Upper lobe of left lung (tissue), 6 donors: ENCODE measurements around the gene COL18A1. TPM values are rescaled to one million over a fixed set of nuclear protein-coding genes. Genes with fewer than 3 reads are reported as not detected.
"Not testable (repeated sequence)": the region's sequence is repeated elsewhere in the genome, so short reads cannot be mapped to it uniquely, and the experiment has no call there.

Experiments used
- ATAC-seq, 2 donors: fragments of 200-7000 bp; cut with Tn5 transposase; one replicate each; pipeline ENCODE4 v1.9.1; 2022; ENCODE audit warnings: mild to moderate bottlenecking in 2 of 2, moderate library complexity in 2 of 2; ENCODE audit not compliant: low FRiP score in 2 of 2
- DNase-seq, 2 donors: peaks; one replicate each; pipeline ENCODE4 v3.0.0-alpha.2; 2019 to 2020
- H3K27ac ChIP-seq, 4 donors: fragments of 200-600 bp; sonication (generic); one replicate each; pipeline ENCODE4 v1.5.1; 2016 to 2019
- H3K27me3 ChIP-seq, 4 donors: fragments of 200-600 bp; sonication (generic); one replicate each; pipeline ENCODE4 v1.5.1; 2017 to 2019
- H3K36me3 ChIP-seq, 4 donors: fragments of 200-600 bp; sonication (generic); one replicate each; pipeline ENCODE4 v1.5.1; 2016 to 2019
- H3K4me1 ChIP-seq, 4 donors: fragments of 200-600 bp; sonication (generic); one replicate each; pipeline ENCODE4 v1.5.1; 2018 to 2019
- H3K4me3 ChIP-seq, 4 donors: fragments of 200-600 bp; sonication (generic); one replicate each; pipeline ENCODE4 v1.5.1; 2017 to 2019; ENCODE audit warnings: mild to moderate bottlenecking in 2 of 4, moderate library complexity in 1 of 4
- H3K9me3 ChIP-seq, 4 donors: fragments of 200-600 bp; sonication (generic); one replicate each; pipeline ENCODE4 v1.5.1; 2018 to 2019
- CTCF ChIP-seq, 6 experiments: fragments of 450-650 bp in 4 of 6; fragments of 200-600 bp in 2 of 6; sonication (generic) in 2 of 6; IDR thresholded peaks; one replicate each; pipeline ENCODE4 v1.5.1; 2016 to 2019; ENCODE audit warnings: antibody characterized with exemption in 6 of 6
- EP300 ChIP-seq, 4 donors: sonication (generic); formaldehyde crosslinking; IDR thresholded peaks; one replicate each; pipeline ENCODE4 v1.5.1; 2017; ENCODE audit warnings: antibody characterized with exemption in 4 of 4, control low read depth in 2 of 4
- POLR2A ChIP-seq, 4 donors: fragments of 450-650 bp; IDR thresholded peaks; one replicate each; pipeline ENCODE4 v1.5.1; 2016 to 2017; ENCODE audit warnings: antibody characterized with exemption in 4 of 4, mild to moderate bottlenecking in 2 of 4
- POLR2AphosphoS5 ChIP-seq, 2 donors: sonication (generic); formaldehyde crosslinking; IDR thresholded peaks; one replicate each; pipeline ENCODE4 v1.5.1; 2017; ENCODE audit warnings: antibody characterized with exemption in 2 of 2
- WGBS, 2 donors: methylation state at CpG; one replicate each; pipeline ENCODE4 v1.1.5; 2017 to 2018; 5-methylcytosine and 5-hydroxymethylcytosine counted together
- total RNA-seq, 6 donors: library from RNA; depleted of rRNA in 4 of 6; stranded (reverse); fragments of >200 nt in 4 of 6; gene quantifications; one replicate each; pipeline versions ENCODE4 v1.1.0 to v1.2.1, GENCODE V29; 2016 to 2021
- donor health status: DM: no; HTN: no; CAD: no; lungs with moderate emphysema.
- donor health status: DM: no; HTN: yes; CAD: no; lungs with severe emphysema.

COL18A1 gene
- total RNA-seq, 6 donors from 2014 or later = 34.5 to 138 (median 70.5) TPM

DNA sequence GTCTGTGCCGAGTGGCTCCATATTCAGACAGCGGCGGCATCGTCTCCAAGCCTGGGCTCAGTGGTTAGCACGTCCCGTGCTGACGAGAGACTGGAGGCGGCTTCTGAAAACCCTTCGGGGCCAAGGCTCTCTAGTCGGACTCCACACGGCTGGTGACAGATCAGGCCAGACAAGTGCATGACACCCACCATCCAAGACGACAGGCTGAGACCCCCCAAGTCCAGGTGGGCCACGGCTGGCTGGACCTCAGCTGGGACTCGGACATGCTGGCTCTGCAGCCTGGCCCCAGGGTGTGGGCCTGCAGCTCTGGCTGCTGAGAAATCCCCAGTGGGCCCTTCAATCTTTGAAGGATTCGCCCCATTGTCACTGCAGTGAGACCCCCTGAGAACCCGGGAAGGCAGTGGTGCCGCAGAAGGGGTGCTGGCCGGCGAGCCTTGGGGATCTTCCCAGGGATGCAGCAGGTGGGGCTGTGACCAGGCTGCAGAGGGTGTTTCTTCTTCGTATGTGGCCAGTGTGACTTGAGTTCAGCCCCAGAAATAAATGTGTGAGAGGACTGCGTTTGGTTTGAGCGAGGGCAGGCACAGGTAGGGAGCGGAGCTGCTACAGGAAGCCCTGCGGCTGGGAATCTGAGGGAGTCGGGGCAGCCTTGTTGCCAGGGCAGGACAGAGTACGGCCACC is 153.2 kb downstream of the COL18A1 start:
- peak in 1 of 2 donors; percentile 19 for DNase-seq
- no peak overlapping the region for H3K4me3 ChIP-seq
- TF ChIP-seq POLR2AphosphoS5 (IDR thresholded peaks at IDR 0.05) (no peak), CTCF (IDR thresholded peaks at IDR 0.05) (no peak), POLR2A (IDR thresholded peaks at IDR 0.05) (no peak), EP300 (IDR thresholded peaks at IDR 0.05) (no peak)
- H3K36me3 ChIP-seq = no peaks in the 10 kb centered on the region
- H3K4me1 ChIP-seq = peaks cover 0 to 22% (median 9%) of the 10 kb centered on the region in 4 donors
- no peak for ATAC-seq
- no peak overlapping the region for H3K27ac ChIP-seq
- WGBS, 2 donors = 84 to 88% methylated on average over 9 to 25 of the region's 26 CpGs
- H3K9me3 ChIP-seq = no peaks in the 10 kb centered on the region
- no peaks in the 10 kb centered on the region for H3K27me3 ChIP-seq

DNA sequence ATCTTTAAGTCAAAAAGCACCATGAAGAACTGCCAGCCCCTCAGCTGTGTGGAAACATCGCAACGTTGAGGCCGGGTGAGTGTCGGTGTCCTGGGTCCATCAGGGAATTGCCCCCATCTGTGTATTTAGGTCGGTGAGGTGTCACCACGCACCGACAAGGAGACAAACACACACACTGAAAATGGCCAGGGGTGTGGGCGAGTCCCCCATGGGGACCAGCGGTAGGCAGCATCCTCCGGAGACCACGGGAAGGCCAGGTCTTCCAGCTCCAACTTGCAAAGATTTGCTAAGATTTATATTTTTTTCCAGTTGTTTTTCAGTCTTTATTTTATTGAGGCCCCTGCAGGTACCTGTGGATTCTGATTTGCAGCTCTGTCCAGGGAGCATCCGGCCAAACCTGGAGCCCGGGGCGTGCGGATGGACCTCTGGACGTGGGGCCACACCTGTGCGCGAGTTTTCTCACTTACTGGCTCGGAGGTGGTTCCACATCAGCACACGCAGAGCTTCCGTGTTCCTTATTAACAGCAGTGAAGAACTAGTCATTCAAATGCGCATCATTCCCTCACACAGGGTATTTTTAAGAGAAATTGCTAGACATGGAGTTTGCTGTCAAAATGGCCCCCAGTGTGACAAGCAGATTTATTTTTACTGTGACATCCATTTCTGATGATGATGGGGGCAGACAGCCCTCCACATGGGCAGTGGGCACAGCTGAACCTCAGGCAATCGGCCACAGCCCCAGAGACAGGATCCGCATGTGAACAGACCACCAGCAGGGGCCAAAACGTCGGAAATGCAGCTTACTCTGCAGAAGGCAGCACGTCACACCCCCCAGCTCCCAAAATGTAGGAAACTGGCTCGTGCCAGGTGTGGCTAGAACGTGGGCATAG is 154.5 kb downstream of the COL18A1 start:
- Histone ChIP-seq H3K36me3 (no peaks in the 10 kb centered on the region), H3K27ac (no peak overlapping the region), H3K27me3 (no peaks in the 10 kb centered on the region), H3K4me3 (no peak overlapping the region), H3K9me3 (no peaks in the 10 kb centered on the region), H3K4me1 (peaks cover 0 to 20% (median 8%) of the 10 kb centered on the region in 4 donors)
- 86% methylated on average over 28 to 29 of the region's 29 CpGs for WGBS, 2 donors
- no peak for TF ChIP-seq CTCF (IDR thresholded peaks at IDR 0.05)
- TF ChIP-seq POLR2AphosphoS5 (IDR thresholded peaks at IDR 0.05) = no peak
- peak in 1 of 2 donors; percentile 17 for DNase-seq
- no peak for ATAC-seq

DNA sequence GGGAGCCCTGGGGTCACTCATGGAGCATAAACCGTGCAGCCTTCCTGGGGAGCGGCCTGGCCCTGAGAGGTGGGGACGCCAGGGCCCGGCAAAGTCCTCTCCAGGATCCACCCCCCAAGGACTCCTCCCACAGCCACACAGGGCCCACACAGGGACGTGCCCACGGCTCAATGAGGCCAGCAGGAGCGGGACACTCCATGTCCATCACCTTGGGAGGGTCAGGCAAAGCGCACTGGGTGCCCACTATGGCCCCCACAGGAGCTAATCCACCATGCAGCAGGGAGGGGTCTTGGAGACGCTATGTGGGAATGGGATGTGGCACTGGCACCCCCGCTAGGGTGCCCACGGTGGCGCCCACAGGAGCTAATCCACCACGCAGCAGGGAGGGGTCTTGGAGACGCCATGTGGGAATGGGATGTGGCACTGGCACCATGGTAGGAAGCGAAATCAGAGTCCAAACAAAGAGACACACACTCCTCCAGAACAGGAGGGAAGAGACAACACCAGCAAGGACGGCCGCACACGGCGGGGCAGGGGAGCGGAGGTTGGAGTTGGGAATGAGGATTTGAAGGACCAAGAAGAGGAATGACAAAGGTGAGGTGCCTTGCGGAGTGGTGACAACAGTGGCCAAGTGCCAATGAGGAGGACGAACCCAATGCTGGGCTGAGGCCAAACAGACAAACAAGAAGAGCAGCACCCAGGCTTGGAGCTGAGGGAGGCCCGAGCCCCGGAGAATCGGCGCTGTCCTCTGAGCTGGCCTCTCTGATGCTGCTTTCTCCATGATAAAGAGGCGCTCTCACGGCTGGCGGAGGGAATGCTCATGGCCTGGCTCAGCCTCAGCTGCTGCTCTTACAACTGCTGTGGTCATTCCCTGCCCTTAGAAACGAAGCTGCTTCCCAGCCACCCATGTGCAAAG is 155.4 kb downstream of the COL18A1 start:
- Histone ChIP-seq H3K4me1 (peaks cover 0 to 16% (median 7%) of the 10 kb centered on the region in 4 donors), H3K36me3 (no peaks in the 10 kb centered on the region), H3K27ac (no peak overlapping the region), H3K4me3 (peak overlapping the region in 2 of 4 donors; percentile 14 to 45), H3K27me3 (no peaks in the 10 kb centered on the region), H3K9me3 (no peaks in the 10 kb centered on the region)
- DNase-seq (peak in 1 of 2 donors; percentile 22), ATAC-seq (no peak)
- TF ChIP-seq POLR2A (IDR thresholded peaks at IDR 0.05) = no peak
- no peak for TF ChIP-seq POLR2AphosphoS5 (IDR thresholded peaks at IDR 0.05)
- TF ChIP-seq EP300 (IDR thresholded peaks at IDR 0.05) = no peak
- TF ChIP-seq CTCF (IDR thresholded peaks at IDR 0.05) = no peak
- 76 to 79% methylated on average over 19 to 30 of the region's 30 CpGs for WGBS, 2 donors

GRCh38 chr21:45561241-45561640 is 156.3 kb downstream of the COL18A1 start:
- not testable (repeated sequence) for DNase-seq, ATAC-seq, H3K27ac ChIP-seq, H3K27me3 ChIP-seq, H3K4me1 ChIP-seq, H3K9me3 ChIP-seq, H3K36me3 ChIP-seq
- 75 to 76% methylated on average over 8 of the region's 8 CpGs for WGBS, 2 donors
- peak overlapping the region in 2 of 4 donors; percentile 40 to 45 for H3K4me3 ChIP-seq
